ENCODE measurements around the gene GMIP. TPM values are rescaled to one million over a fixed set of nuclear protein-coding genes. Genes with fewer than 3 reads are reported as not detected.

The GMIP gene
- total RNA-seq, 1 donor from 2014 or later, result 17.0 TPM

DNA sequence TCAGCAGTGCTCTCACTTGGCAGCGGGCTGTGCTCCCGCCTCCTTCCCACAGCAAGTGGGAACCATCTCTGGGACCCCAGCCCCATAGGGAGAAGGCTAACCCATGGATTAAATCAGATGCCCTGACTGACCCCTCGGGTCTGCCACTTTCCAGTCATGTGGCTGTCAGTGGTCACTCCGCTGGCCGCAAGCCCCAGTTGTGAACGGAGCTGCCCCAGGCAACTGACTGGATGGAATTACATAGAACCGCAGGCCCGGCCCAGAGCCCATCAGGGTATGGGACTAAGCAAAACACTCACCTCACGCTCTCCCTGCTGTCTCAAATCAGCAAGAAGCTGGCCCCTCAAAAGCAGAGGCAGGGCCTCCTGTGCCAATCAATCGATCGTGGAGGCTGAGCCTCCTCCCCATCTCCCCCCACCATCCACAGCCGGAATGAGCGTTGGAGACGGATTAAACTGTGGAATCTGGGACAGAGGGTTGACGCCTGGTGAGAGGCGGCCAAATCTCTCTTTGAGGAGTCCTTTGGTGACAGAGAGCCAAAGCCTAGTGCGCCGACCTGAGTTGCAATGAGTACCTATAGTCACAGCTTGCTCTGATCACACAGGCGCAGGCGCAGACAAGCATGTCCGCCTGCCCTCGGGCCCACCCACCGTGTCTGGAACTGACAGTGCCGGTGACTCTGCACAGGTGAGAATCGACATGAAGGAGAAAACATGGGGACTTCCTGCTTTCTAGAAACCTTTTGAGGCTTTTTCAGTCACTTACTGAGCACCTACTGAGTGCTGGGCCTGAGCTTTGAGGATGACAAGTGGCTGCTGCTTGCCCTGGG, 63.7 kb downstream of the GMIP start:
- H3K4me3 ChIP-seq (ENCODE audit: low read depth, low read length), result no peak overlapping the region
- DNase-seq (ENCODE audit: low read depth), result no peak
- TF ChIP-seq, protein P1, sequence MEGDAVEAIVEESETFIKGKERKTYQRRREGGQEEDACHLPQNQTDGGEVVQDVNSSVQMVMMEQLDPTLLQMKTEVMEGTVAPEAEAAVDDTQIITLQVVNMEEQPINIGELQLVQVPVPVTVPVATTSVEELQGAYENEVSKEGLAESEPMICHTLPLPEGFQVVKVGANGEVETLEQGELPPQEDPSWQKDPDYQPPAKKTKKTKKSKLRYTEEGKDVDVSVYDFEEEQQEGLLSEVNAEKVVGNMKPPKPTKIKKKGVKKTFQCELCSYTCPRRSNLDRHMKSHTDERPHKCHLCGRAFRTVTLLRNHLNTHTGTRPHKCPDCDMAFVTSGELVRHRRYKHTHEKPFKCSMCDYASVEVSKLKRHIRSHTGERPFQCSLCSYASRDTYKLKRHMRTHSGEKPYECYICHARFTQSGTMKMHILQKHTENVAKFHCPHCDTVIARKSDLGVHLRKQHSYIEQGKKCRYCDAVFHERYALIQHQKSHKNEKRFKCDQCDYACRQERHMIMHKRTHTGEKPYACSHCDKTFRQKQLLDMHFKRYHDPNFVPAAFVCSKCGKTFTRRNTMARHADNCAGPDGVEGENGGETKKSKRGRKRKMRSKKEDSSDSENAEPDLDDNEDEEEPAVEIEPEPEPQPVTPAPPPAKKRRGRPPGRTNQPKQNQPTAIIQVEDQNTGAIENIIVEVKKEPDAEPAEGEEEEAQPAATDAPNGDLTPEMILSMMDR (conservative IDR thresholded peaks at IDR 0.05; ENCODE audit: low read depth, low read length), result no peak

Other genes starting within 250 kb of the GMIP start
- 86.2 and 118 TPM in 2 replicates for gene GATAD2A, start 238.0 kb downstream of the GMIP start, total RNA-seq
- gene TSSK6, start 128.1 kb downstream of the GMIP start, total RNA-seq, result 0.58 and 1.7 TPM in 2 replicates
- gene NDUFA13, start 127.4 kb downstream of the GMIP start, total RNA-seq, result 166 and 181 TPM in 2 replicates
- gene YJEFN3, start 114.7 kb downstream of the GMIP start, total RNA-seq, result 0.51 and 0.58 TPM in 2 replicates
- gene CILP2, start 105.4 kb downstream of the GMIP start, total RNA-seq, result 0.06 TPM in 1 of 2 replicates, not detected in the other
- 0.43 and 2.7 TPM in 2 replicates for gene PBX4, start 25.0 kb downstream of the GMIP start, total RNA-seq
- 17.1 and 34.1 TPM in 2 replicates for gene LPAR2, start 15.4 kb downstream of the GMIP start, total RNA-seq
- 97.2 and 242 TPM in 2 replicates for gene ATP13A1, start 20.0 kb upstream of the GMIP start, total RNA-seq
- 6.2 and 7.6 TPM in 2 replicates for gene ZNF101, start 25.2 kb upstream of the GMIP start, total RNA-seq
- 2.0 and 2.7 TPM in 2 replicates for gene ZNF14, start 89.5 kb upstream of the GMIP start, total RNA-seq
- 10.4 and 12.8 TPM in 2 replicates for gene ZNF506, start 178.1 kb upstream of the GMIP start, total RNA-seq
- 6.9 and 8.1 TPM in 2 replicates for gene ZNF253, start 222.2 kb upstream of the GMIP start, total RNA-seq